Measurements from ENCODE around the gene ZNF576. TPM values are rescaled to one million over a fixed set of nuclear protein-coding genes. Genes with fewer than 3 reads are reported as not detected.

Gene ZNF576
- total and polyA plus RNA-seq, 2 of the 13 experiments (the other 11 are each of a cell fraction or from before 2014, with no cell fraction given), result 7.2 to 9.6 TPM

DNA sequence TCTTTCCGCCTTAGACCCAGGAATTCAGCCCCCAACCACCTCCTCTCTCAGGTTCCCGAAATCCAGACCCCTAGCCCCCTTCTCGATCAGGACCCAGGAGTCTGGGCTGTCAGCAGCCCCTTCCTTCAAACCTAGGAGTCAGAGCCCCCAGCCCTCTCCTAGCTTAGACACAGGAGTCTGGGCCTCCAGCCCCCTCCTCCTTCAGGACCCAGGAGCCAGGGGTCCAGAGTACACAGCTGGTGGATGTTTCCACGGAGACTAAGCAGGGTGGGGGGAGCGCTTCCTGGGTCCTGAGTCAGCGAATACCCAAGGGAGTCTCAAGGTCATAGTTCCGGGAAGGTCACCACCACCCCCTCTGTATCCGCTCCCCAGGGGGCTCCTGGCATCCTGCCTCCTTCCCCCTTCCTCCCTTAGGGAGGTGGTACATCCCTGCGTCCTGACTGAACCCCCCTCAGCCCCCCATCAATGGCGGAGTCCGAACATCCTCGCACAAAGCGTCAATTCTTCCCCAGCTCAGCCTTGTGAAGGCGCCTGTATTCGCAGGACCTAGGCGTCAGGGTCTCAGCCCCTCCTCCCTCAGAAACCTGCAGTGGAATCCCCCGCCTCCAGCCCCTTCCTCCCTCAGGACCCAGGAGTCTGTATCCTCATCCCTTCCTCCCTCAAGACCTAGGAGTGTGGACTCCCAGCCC lies 38.6 kb downstream of the ZNF576 start (continued):
- no peak for TF ChIP-seq RFX5 (IDR thresholded peaks at IDR 0.05; ENCODE audit: low read depth, low read length)
- TF ChIP-seq, protein P1, sequence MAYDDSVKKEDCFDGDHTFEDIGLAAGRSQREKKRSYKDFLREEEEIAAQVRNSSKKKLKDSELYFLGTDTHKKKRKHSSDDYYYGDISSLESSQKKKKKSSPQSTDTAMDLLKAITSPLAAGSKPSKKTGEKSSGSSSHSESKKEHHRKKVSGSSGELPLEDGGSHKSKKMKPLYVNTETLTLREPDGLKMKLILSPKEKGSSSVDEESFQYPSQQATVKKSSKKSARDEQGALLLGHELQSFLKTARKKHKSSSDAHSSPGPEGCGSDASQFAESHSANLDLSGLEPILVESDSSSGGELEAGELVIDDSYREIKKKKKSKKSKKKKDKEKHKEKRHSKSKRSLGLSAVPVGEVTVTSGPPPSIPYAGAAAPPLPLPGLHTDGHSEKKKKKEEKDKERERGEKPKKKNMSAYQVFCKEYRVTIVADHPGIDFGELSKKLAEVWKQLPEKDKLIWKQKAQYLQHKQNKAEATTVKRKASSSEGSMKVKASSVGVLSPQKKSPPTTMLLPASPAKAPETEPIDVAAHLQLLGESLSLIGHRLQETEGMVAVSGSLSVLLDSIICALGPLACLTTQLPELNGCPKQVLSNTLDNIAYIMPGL (CRISPR knock-in tag; IDR thresholded peaks at IDR 0.05; ENCODE audit: borderline replicate concordance in 1 of 2, low read depth in 1 of 2), result peak in 1 of 2 experiments; percentile 73; a peak in 1 of 4 replicates
- TF ChIP-seq, protein P2, sequence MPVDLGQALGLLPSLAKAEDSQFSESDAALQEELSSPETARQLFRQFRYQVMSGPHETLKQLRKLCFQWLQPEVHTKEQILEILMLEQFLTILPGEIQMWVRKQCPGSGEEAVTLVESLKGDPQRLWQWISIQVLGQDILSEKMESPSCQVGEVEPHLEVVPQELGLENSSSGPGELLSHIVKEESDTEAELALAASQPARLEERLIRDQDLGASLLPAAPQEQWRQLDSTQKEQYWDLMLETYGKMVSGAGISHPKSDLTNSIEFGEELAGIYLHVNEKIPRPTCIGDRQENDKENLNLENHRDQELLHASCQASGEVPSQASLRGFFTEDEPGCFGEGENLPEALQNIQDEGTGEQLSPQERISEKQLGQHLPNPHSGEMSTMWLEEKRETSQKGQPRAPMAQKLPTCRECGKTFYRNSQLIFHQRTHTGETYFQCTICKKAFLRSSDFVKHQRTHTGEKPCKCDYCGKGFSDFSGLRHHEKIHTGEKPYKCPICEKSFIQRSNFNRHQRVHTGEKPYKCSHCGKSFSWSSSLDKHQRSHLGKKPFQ (CRISPR knock-in tag; IDR thresholded peaks at IDR 0.05; ENCODE audit: insufficient replicate concordance), result no peak
- no peak for TF ChIP-seq SMAD9 (CRISPR knock-in tag; IDR thresholded peaks at IDR 0.05)
- TF ChIP-seq TARDBP (CRISPR knock-in tag; IDR thresholded peaks at IDR 0.05), result peak; percentile 67; the same call in 1 of the 2 replicates
- no peak for TF ChIP-seq ONECUT2 (CRISPR knock-in tag; IDR thresholded peaks at IDR 0.05)
- TF ChIP-seq HNF4A (CRISPR knock-in tag; IDR thresholded peaks at IDR 0.05), result peak; percentile 91
- TF ChIP-seq PPARG (CRISPR knock-in tag; conservative IDR thresholded peaks at IDR 0.05), result no peak
- peak; percentile 72 for TF ChIP-seq SALL1 (CRISPR knock-in tag; IDR thresholded peaks at IDR 0.05)
- no peak for TF ChIP-seq SYNCRIP (IDR thresholded peaks at IDR 0.05; ENCODE audit: insufficient read depth, low read depth, low read length)
- no peak for TF ChIP-seq ZNF251 (CRISPR knock-in tag; IDR thresholded peaks at IDR 0.05)
- no peak for TF ChIP-seq FOXJ3 (CRISPR knock-in tag; IDR thresholded peaks at IDR 0.05; ENCODE audit: borderline replicate concordance)
- no peak for TF ChIP-seq ZNF720 (CRISPR knock-in tag; IDR thresholded peaks at IDR 0.05)
- TF ChIP-seq ZNF792 (CRISPR knock-in tag; IDR thresholded peaks at IDR 0.05), result no peak
- TF ChIP-seq NR2F2 (IDR thresholded peaks at IDR 0.05; ENCODE audit: borderline replicate concordance, low read depth), result 0 out of 2 replicates have a peak, but pooled peaks have one; percentile 43
- TF ChIP-seq, protein P3, sequence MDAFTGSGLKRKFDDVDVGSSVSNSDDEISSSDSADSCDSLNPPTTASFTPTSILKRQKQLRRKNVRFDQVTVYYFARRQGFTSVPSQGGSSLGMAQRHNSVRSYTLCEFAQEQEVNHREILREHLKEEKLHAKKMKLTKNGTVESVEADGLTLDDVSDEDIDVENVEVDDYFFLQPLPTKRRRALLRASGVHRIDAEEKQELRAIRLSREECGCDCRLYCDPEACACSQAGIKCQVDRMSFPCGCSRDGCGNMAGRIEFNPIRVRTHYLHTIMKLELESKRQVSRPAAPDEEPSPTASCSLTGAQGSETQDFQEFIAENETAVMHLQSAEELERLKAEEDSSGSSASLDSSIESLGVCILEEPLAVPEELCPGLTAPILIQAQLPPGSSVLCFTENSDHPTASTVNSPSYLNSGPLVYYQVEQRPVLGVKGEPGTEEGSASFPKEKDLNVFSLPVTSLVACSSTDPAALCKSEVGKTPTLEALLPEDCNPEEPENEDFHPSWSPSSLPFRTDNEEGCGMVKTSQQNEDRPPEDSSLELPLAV (CRISPR knock-in tag; conservative IDR thresholded peaks at IDR 0.05; ENCODE audit: low read depth), result no peak
- TF ChIP-seq HMG20B (CRISPR knock-in tag; conservative IDR thresholded peaks at IDR 0.05), result no peak
- TF ChIP-seq DR1 (CRISPR knock-in tag; IDR thresholded peaks at IDR 0.05), result peak; percentile 50; the same call in 1 of the 2 replicates
- peak; percentile 22; the same call in 1 of the 2 replicates for TF ChIP-seq HOXA3 (CRISPR knock-in tag; IDR thresholded peaks at IDR 0.05)
- TF ChIP-seq TAF1 (CRISPR knock-in tag; IDR thresholded peaks at IDR 0.05), result peak; percentile 25; the same call in 1 of the 2 replicates
- TF ChIP-seq CBX2 (IDR thresholded peaks at IDR 0.05; ENCODE audit: low read depth, low read length), result no peak
- no peak for TF ChIP-seq CBX2 (CRISPR knock-in tag; IDR thresholded peaks at IDR 0.05; ENCODE audit: low read depth)
- no peak for TF ChIP-seq SMAD1 (CRISPR knock-in tag; IDR thresholded peaks at IDR 0.05; ENCODE audit: borderline replicate concordance, low read depth)
- TF ChIP-seq ZNF530 (CRISPR knock-in tag; IDR thresholded peaks at IDR 0.05; ENCODE audit: low read depth), result no peak
- peak; percentile 26; the same call in 1 of the 2 replicates for TF ChIP-seq RFX1 (IDR thresholded peaks at IDR 0.05)
- TF ChIP-seq ZNF629 (CRISPR knock-in tag; conservative IDR thresholded peaks at IDR 0.05), result no peak
